ENCODE results near the gene COASY. TPM values are rescaled to one million over a fixed set of nuclear protein-coding genes. Genes with fewer than 3 reads are reported as not detected.

The COASY gene
- total RNA-seq, 4 donors from 2014 or later: 42.1 to 95.4 (median 80.2) TPM

- no peak for DNase-seq
- H3K4me1 ChIP-seq: peaks cover 0 to 47% (median 10%) of the 10 kb centered on the region in 4 donors
- TF ChIP-seq, protein P1, sequence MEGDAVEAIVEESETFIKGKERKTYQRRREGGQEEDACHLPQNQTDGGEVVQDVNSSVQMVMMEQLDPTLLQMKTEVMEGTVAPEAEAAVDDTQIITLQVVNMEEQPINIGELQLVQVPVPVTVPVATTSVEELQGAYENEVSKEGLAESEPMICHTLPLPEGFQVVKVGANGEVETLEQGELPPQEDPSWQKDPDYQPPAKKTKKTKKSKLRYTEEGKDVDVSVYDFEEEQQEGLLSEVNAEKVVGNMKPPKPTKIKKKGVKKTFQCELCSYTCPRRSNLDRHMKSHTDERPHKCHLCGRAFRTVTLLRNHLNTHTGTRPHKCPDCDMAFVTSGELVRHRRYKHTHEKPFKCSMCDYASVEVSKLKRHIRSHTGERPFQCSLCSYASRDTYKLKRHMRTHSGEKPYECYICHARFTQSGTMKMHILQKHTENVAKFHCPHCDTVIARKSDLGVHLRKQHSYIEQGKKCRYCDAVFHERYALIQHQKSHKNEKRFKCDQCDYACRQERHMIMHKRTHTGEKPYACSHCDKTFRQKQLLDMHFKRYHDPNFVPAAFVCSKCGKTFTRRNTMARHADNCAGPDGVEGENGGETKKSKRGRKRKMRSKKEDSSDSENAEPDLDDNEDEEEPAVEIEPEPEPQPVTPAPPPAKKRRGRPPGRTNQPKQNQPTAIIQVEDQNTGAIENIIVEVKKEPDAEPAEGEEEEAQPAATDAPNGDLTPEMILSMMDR (IDR thresholded peaks at IDR 0.05): no peak
- no peak for TF ChIP-seq POLR2A (IDR thresholded peaks at IDR 0.05)
- no peaks in the 10 kb centered on the region for H3K27me3 ChIP-seq
- no peak overlapping the region for H3K4me3 ChIP-seq
- H3K9me3 ChIP-seq: no peaks in the 10 kb centered on the region
- H3K27ac ChIP-seq: no peak overlapping the region
- peaks cover 0 to 15% (median 0%) of the 10 kb centered on the region in 3 donors for H3K36me3 ChIP-seq
Measured at GRCh38 chr17:42525221-42525620, 36.7 kb upstream of the COASY start.

DNA sequence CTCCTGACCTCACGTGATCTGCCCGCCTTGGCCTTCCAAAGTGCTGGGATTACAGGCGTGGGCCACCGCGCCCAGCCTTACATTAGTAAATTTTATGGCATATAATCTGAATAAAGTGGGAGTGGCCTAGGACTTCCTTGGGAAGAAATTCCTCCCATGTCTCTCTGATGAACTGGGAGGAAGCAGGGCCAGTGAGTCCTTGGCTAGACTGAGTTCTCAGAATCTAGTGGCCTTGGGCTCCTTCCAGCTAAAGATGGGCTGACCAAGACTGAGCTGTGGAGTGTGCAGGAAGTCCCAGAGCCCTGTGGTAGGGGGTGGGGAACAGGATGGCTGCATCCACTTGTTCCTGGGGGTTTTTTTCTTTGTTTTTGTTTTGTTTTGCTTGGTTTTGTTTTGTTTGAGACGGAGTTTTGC, 35.9 kb upstream of the COASY start:
- Histone ChIP-seq H3K4me3 (no peak overlapping the region), H3K9me3 (no peaks in the 10 kb centered on the region), H3K27me3 (no peaks in the 10 kb centered on the region), H3K36me3 (peaks cover 0 to 13% (median 0%) of the 10 kb centered on the region in 3 donors), H3K27ac (peak overlapping the region in 2 of 4 donors; percentile 28 to 51), H3K4me1 (peaks cover 0 to 42% (median 10%) of the 10 kb centered on the region in 4 donors)
- no peak for TF ChIP-seq POLR2A (IDR thresholded peaks at IDR 0.05)
- TF ChIP-seq, protein P1 (IDR thresholded peaks at IDR 0.05): no peak
- no peak for DNase-seq

GRCh38 chr17:42527932-42528331, 34.0 kb upstream of the COASY start:
- DNase-seq: no peak
- no peak for TF ChIP-seq POLR2A (IDR thresholded peaks at IDR 0.05)
- TF ChIP-seq, protein P1 (IDR thresholded peaks at IDR 0.05): no peak
- Histone ChIP-seq H3K4me1 (peaks cover 0 to 33% (median 11%) of the 10 kb centered on the region in 4 donors), H3K36me3 (no peaks in the 10 kb centered on the region), H3K9me3 (no peaks in the 10 kb centered on the region), H3K4me3 (no peak overlapping the region), H3K27me3 (no peaks in the 10 kb centered on the region), H3K27ac (no peak overlapping the region)

- Histone ChIP-seq H3K36me3 (no peaks in the 10 kb centered on the region), H3K27me3 (no peaks in the 10 kb centered on the region), H3K4me3 (no peak overlapping the region), H3K27ac (no peak overlapping the region), H3K4me1 (peaks cover 0 to 30% (median 11%) of the 10 kb centered on the region in 4 donors), H3K9me3 (no peaks in the 10 kb centered on the region)
- TF ChIP-seq POLR2A (IDR thresholded peaks at IDR 0.05): no peak
- TF ChIP-seq, protein P1 (IDR thresholded peaks at IDR 0.05): no peak
- DNase-seq: no peak
Measured at GRCh38 chr17:42529061-42529460, 32.9 kb upstream of the COASY start.

GRCh38 chr17:42530952-42531454, 30.9 kb upstream of the COASY start:
- no peaks in the 10 kb centered on the region for H3K36me3 ChIP-seq
- DNase-seq: no peak
- H3K27me3 ChIP-seq: no peaks in the 10 kb centered on the region
- H3K9me3 ChIP-seq: no peaks in the 10 kb centered on the region
- peaks cover 0 to 34% (median 13%) of the 10 kb centered on the region in 4 donors for H3K4me1 ChIP-seq
- H3K27ac ChIP-seq: peak overlapping the region in 3 of 4 donors; percentile 77 to 97 (median 85)
- H3K4me3 ChIP-seq: no peak overlapping the region
- TF ChIP-seq, protein P1 (IDR thresholded peaks at IDR 0.05): no peak
- TF ChIP-seq POLR2A (IDR thresholded peaks at IDR 0.05): no peak
